Measurements from ENCODE around the gene LRRK1.

GRCh38 chr15:101046826-101047225 lies 127.7 kb downstream of the LRRK1 start:
- TF ChIP-seq, protein P1, sequence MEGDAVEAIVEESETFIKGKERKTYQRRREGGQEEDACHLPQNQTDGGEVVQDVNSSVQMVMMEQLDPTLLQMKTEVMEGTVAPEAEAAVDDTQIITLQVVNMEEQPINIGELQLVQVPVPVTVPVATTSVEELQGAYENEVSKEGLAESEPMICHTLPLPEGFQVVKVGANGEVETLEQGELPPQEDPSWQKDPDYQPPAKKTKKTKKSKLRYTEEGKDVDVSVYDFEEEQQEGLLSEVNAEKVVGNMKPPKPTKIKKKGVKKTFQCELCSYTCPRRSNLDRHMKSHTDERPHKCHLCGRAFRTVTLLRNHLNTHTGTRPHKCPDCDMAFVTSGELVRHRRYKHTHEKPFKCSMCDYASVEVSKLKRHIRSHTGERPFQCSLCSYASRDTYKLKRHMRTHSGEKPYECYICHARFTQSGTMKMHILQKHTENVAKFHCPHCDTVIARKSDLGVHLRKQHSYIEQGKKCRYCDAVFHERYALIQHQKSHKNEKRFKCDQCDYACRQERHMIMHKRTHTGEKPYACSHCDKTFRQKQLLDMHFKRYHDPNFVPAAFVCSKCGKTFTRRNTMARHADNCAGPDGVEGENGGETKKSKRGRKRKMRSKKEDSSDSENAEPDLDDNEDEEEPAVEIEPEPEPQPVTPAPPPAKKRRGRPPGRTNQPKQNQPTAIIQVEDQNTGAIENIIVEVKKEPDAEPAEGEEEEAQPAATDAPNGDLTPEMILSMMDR (IDR thresholded peaks at IDR 0.05) = no peak
- TF ChIP-seq POLR2A (IDR thresholded peaks at IDR 0.05) = no peak

Data from esophagus squamous epithelium (tissue), 4 donors.